ENCODE data around the gene PURA. TPM values are rescaled to one million over a fixed set of nuclear protein-coding genes. Genes with fewer than 3 reads are reported as not detected.
A peak's percentile ranks its signal among the peaks of the same experiment; 100 is the strongest.
"Not testable (repeated sequence)": the region's sequence is repeated elsewhere in the genome, so short reads cannot be mapped to it uniquely, and the experiment has no call there.

PURA gene
- total and polyA plus RNA-seq, 8 donors: 8.3 to 25.0 (median 10.4) TPM

- Histone ChIP-seq H3K9me3 (no peaks in the 10 kb centered on the region), H3K27ac (no peak overlapping the region), H3K27me3 (peaks cover 0 to 14% of the 10 kb centered on the region in 2 donors), H3K4me1 (peaks cover under 1 to 45% of the 10 kb centered on the region in 2 donors), H3K4me3 (no peak overlapping the region), H3K36me3 (no peaks in the 10 kb centered on the region)
- ATAC-seq (peak; percentile 68), DNase-seq (no peak)
- no peak for TF ChIP-seq CTCF (IDR thresholded peaks at IDR 0.05)
- intact Hi-C loops (cut with DNase I): no loop called here
Measured at GRCh38 chr5:140151144-140152021, 37.5 kb downstream of the PURA start.

- intact Hi-C loops (cut with DNase I): no loop called here
- peaks cover 0 to 47% of the 10 kb centered on the region in 2 donors for H3K4me1 ChIP-seq
- no peaks in the 10 kb centered on the region for H3K36me3 ChIP-seq
- ATAC-seq: peak; percentile 14
- H3K9me3 ChIP-seq: no peaks in the 10 kb centered on the region
- peak overlapping the region in 1 of 2 donors; percentile 23 for H3K27ac ChIP-seq
- H3K4me3 ChIP-seq: no peak overlapping the region
- peak in 1 of 4 donors; percentile 26 for DNase-seq
- no peak for TF ChIP-seq CTCF (IDR thresholded peaks at IDR 0.05)
- peaks cover 0 to 5% of the 10 kb centered on the region in 2 donors for H3K27me3 ChIP-seq
Measured at GRCh38 chr5:140152022-140152999, 38.4 kb downstream of the PURA start.

GRCh38 chr5:140153255-140153654 is 39.3 kb downstream of the PURA start:
- no peak for TF ChIP-seq CTCF (IDR thresholded peaks at IDR 0.05)
- Histone ChIP-seq H3K4me1 (peaks cover 0 to 52% of the 10 kb centered on the region in 2 donors), H3K27ac (no peak overlapping the region), H3K36me3 (no peaks in the 10 kb centered on the region), H3K27me3 (no peaks in the 10 kb centered on the region), H3K9me3 (no peaks in the 10 kb centered on the region), H3K4me3 (no peak overlapping the region)
- intact Hi-C loops (cut with DNase I): no loop called here
- no peak for ATAC-seq
- no peak for DNase-seq

- no peak for ATAC-seq
- TF ChIP-seq CTCF (IDR thresholded peaks at IDR 0.05): no peak
- no peak for DNase-seq
- no peaks in the 10 kb centered on the region for H3K27me3 ChIP-seq
- H3K4me3 ChIP-seq: no peak overlapping the region
- intact Hi-C loops (cut with DNase I): no loop called here
- H3K36me3 ChIP-seq: no peaks in the 10 kb centered on the region
- H3K27ac ChIP-seq: no peak overlapping the region
- H3K4me1 ChIP-seq: peaks cover 0 to 52% of the 10 kb centered on the region in 2 donors
- no peaks in the 10 kb centered on the region for H3K9me3 ChIP-seq
Measured at GRCh38 chr5:140153905-140154304, 40.0 kb downstream of the PURA start.

GRCh38 chr5:140154710-140155381 is 40.9 kb downstream of the PURA start:
- intact Hi-C loops (cut with DNase I): loop anchor here in 1 of 2 donors (5.0 kb wide), 1 partner anchor 83 kb away; no protein-coding TSS in a partner anchor
- H3K27me3 ChIP-seq, ATAC-seq, DNase-seq, H3K36me3 ChIP-seq, H3K9me3 ChIP-seq, H3K4me3 ChIP-seq, H3K27ac ChIP-seq: not testable (repeated sequence)
- peaks cover 0 to 52% of the 10 kb centered on the region in 2 donors for H3K4me1 ChIP-seq
